ENCODE measurements around the gene ACER3.
"Not testable (repeated sequence)": the region's sequence is repeated elsewhere in the genome, so short reads cannot be mapped to it uniquely, and the experiment has no call there.

ACER3 gene

GRCh38 chr11:77047007-77047927 is 186.5 kb downstream of the ACER3 start:
- peak; percentile 66 for TF ChIP-seq CTCF (IDR thresholded peaks at IDR 0.05; ENCODE audit: low read depth, low read length)
- peak overlapping the region; percentile 38 to 41 for H3K4me3 ChIP-seq (replicated peaks in 1 of 2; ENCODE audit: low read depth in 2 of 2, low read length in 2 of 2)
- DNase-seq (ENCODE audit: low read depth in 2 of 2), result peak; percentile 95 to 98

GRCh38 chr11:77047928-77048446 is 187.3 kb downstream of the ACER3 start:
- DNase-seq (ENCODE audit: low read depth in 2 of 2); H3K4me3 ChIP-seq (replicated peaks in 1 of 2; ENCODE audit: low read depth in 2 of 2, low read length in 2 of 2): not testable (repeated sequence)

- no peak overlapping the region for H3K4me3 ChIP-seq (replicated peaks in 1 of 2; ENCODE audit: low read depth in 2 of 2, low read length in 2 of 2)
- DNase-seq (ENCODE audit: low read depth in 2 of 2), result no peak
- TF ChIP-seq CTCF (IDR thresholded peaks at IDR 0.05; ENCODE audit: low read depth, low read length), result no peak
Observed at GRCh38 chr11:77049026-77049425, 188.3 kb downstream of the ACER3 start.

GRCh38 chr11:77051511-77051910 is 190.8 kb downstream of the ACER3 start:
- peak; percentile 47 to 50 for DNase-seq (ENCODE audit: low read depth in 2 of 2)
- TF ChIP-seq CTCF (IDR thresholded peaks at IDR 0.05; ENCODE audit: low read depth, low read length), result no peak
- no peak overlapping the region for H3K4me3 ChIP-seq (replicated peaks in 1 of 2; ENCODE audit: low read depth in 2 of 2, low read length in 2 of 2)

- no peak overlapping the region for H3K4me3 ChIP-seq (replicated peaks in 1 of 2; ENCODE audit: low read depth in 2 of 2, low read length in 2 of 2)
- no peak for TF ChIP-seq CTCF (IDR thresholded peaks at IDR 0.05; ENCODE audit: low read depth, low read length)
- DNase-seq (ENCODE audit: low read depth in 2 of 2), result no peak
Observed at GRCh38 chr11:77052518-77052917, 191.8 kb downstream of the ACER3 start.

GRCh38 chr11:77053217-77054015 is 192.7 kb downstream of the ACER3 start:
- H3K4me3 ChIP-seq (replicated peaks in 1 of 2; ENCODE audit: low read depth in 2 of 2, low read length in 2 of 2), result no peak overlapping the region
- no peak for DNase-seq (ENCODE audit: low read depth in 2 of 2)
- TF ChIP-seq CTCF (IDR thresholded peaks at IDR 0.05; ENCODE audit: low read depth, low read length), result no peak

GRCh38 chr11:77054084-77054483 is 193.4 kb downstream of the ACER3 start:
- no peak for DNase-seq (ENCODE audit: low read depth in 2 of 2)
- TF ChIP-seq CTCF (IDR thresholded peaks at IDR 0.05; ENCODE audit: low read depth, low read length), result no peak

More at GRCh38 chr11:77054084-77054483, 193.4 kb downstream of the ACER3 start:
- no peak overlapping the region for H3K4me3 ChIP-seq (replicated peaks in 1 of 2; ENCODE audit: low read depth in 2 of 2, low read length in 2 of 2)
